GM12874 (cell line): ENCODE data around the gene TTC28.

Experiments
- CTCF ChIP-seq: IDR thresholded peaks from 2 replicates; pipeline ENCODE4 v1.5.1; 2011; ENCODE audit warnings: low read depth, mild to moderate bottlenecking, control low read depth, low read length, moderate library complexity; ENCODE audit not compliant: insufficient read depth

Gene TTC28

GRCh38 chr22:28002181-28002700 lies 677.4 kb downstream of the TTC28 start:
- no peak for TF ChIP-seq CTCF

GRCh38 chr22:28001171-28001835 lies 678.3 kb downstream of the TTC28 start:
- no peak for TF ChIP-seq CTCF

GRCh38 chr22:28000361-28000760 lies 679.3 kb downstream of the TTC28 start:
- no peak for TF ChIP-seq CTCF

GRCh38 chr22:27999876-28000275 lies 679.8 kb downstream of the TTC28 start:
- no peak for TF ChIP-seq CTCF

GRCh38 chr22:27998511-27999410 lies 680.9 kb downstream of the TTC28 start:
- TF ChIP-seq CTCF, result no peak

GRCh38 chr22:27997538-27997937 lies 682.1 kb downstream of the TTC28 start:
- TF ChIP-seq CTCF, result no peak

- TF ChIP-seq CTCF, result no peak
These were observed 682.7 kb downstream of the TTC28 start for GRCh38 chr22:27996981-27997380.
